ENCODE data around the gene WTAP. TPM values are rescaled to one million over a fixed set of nuclear protein-coding genes. Genes with fewer than 3 reads are reported as not detected.

WTAP gene
- total RNA-seq, 2 experiments from 2014 or later: 87.2 to 91.5 TPM

DNA sequence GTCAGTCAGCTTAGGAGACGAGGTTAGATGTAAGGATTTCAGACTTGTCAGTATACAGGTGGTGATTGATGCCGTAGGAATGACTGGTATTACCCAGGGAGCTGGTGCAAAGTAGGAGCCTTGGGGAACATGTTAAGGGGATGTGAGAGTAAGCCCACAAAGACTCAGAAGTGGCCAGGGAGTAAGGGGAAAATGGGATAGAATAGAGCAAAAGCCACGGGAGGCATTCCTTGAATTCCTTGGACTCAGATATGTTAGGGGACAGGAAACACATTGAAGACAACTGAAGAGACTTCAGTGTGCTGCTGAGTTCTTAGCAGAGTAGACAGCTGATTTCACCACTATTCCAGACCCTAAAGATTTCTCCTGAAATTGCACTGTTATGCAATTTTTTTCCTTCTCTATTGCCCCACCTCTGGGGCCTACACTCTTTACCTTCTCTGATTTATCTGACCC is 33.3 kb downstream of the WTAP start:
- DNase-seq (no peak), ATAC-seq (no peak)
- POLR2A ChIA-PET: interaction anchor here (0.7 to 4.3 kb wide), 4 partner anchors 9 to 33 kb away, joined by 3 to 24 read pairs (median 4); partner anchors contain the start of genes TCP1 and WTAP
- Mint-ChIP-seq H3K9me3 (ENCODE audit: low read depth) (no peaks in the 10 kb centered on the region), H3K27me3 (no peaks in the 10 kb centered on the region), H3K4me3 (peak overlapping the region; percentile 95), H3K27ac (peak overlapping the region; percentile 94), H3K36me3 (ENCODE audit: low read depth) (peaks cover 51% of the 10 kb centered on the region), H3K4me1 (peaks cover 23% of the 10 kb centered on the region)
- CTCF ChIA-PET: interaction anchor here (0.7 to 1.9 kb wide), 7 partner anchors 27 to 1107 kb away, joined by 3 to 7 read pairs (median 4); partner anchors contain the start of gene TCP1
- intact Hi-C loops (cut with DNase I, micrococcal nuclease): loop anchor here in 1 of 2 experiments (1.0 to 2.0 kb wide), 2 partner anchors 33 to 70 kb away; partner anchors contain the start of gene WTAP

DNA sequence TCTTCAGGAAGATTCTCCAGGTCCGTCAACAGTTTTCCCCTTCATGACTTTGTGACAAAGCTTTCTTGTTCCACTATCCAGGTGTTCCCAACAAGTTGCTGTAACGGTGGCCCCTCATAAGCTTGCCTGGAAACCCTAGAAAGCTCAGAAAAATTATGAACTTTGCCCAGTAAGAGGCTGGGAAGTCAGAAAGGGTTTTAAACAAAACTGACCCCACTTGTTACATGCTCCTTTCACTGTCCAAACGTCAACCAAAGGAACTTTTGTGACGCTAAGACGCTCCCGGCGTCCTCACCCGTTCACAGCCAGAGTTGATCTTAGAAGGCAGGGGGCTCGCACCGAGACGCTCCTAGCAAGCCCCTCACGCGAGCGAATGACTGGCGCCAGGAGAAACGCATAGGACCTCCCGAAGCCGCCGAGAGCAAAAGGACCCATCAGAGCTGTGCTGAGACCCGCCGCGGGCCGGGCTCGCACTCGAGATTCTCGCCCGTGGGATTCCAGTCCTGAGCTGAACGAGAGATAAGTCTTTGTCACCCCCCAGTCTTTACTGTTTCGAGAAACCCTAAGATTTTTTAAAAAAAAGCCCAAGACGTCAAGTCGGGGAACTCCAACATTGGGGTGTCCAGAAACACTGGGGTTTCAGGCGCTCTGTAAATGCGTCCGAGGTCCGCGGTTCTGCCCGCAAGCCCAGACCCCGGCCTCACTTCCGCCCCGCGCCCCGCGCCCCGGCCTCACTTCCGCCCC is 34.0 kb downstream of the WTAP start:
- Mint-ChIP-seq H3K36me3 (ENCODE audit: low read depth) (peaks cover 48% of the 10 kb centered on the region), H3K4me1 (peaks cover 23% of the 10 kb centered on the region), H3K4me3 (peak overlapping the region; percentile 95), H3K27me3 (no peaks in the 10 kb centered on the region), H3K9me3 (ENCODE audit: low read depth) (no peaks in the 10 kb centered on the region), H3K27ac (peak overlapping the region; percentile 94)
- DNase-seq: peak; percentile 48
- no peak for ATAC-seq
- POLR2A ChIA-PET: interaction anchor here (0.7 to 4.3 kb wide), 7 partner anchors 8 to 64 kb away, joined by 3 to 24 read pairs (median 3); partner anchors contain the start of genes TCP1 and WTAP
- CTCF ChIA-PET: interaction anchor here (1.0 to 1.9 kb wide), 5 partner anchors 21 to 37 kb away, joined by 3 to 7 read pairs (median 4); partner anchors contain the start of gene WTAP
- intact Hi-C loops (cut with DNase I, micrococcal nuclease): loop anchor here in 1 of 2 experiments (1.0 to 2.0 kb wide), 2 partner anchors 34 to 70 kb away; partner anchors contain the start of gene WTAP

DNA sequence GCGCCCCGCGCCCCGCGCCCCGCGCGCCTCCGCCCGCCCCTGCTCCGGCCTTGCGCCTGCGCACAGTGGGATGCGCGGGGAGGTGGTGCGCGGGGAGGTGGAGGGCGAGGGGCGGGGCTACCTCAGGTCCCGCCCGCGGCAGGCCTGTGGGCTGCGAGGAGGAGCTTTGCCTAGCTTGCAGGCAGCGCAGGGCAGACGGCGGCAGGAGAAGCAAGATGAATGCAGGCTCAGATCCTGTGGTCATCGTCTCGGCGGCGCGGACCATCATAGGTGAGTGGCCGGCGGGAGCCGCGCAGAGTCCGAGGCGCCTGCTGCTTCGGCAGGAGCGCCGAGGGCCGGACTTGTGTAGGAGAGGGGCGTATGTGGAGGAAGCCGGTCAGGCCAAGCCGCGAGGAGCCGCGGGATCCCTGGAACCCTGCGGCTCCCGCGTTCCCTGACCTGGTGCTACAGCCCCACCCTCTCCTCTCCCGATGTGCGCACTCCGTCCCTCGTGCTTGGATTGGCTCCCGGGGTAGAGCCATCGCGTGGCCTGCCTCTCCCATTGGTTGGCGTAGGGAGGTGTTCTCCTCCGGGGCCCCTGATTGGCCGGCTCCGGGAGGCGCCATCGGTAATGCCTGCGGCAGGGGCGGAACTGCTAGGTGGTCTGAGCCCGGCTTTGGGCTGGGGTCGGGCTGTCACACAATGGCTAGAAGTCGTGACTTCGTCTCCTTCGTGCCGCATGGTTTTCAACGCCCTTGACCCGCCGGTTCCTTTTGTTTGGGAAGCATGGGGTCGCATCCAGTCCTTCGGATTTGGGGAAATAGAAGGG is 34.8 kb downstream of the WTAP start, which contains the start of gene ACAT2:
Gene ACAT2 (plus strand): TSS at position 173 of the 808 bp plus-strand sequence. CDS start 43 bp downstream, at position 216.
- CTCF ChIA-PET: interaction anchor here (1.0 to 1.9 kb wide), 5 partner anchors 20 to 38 kb away, joined by 3 to 7 read pairs (median 4); partner anchors contain the start of gene WTAP
- peak within 1 kb of the TSS; percentile 95 for H3K27ac Mint-ChIP-seq
- H3K4me1 Mint-ChIP-seq: peaks cover 27% of the 10 kb centered on the region
- ATAC-seq (peak; percentile 97), DNase-seq (peak; percentile 96)
- no peaks in the 10 kb centered on the region for H3K27me3 Mint-ChIP-seq
- H3K36me3 Mint-ChIP-seq (ENCODE audit: low read depth): peaks cover 50% of the 10 kb centered on the region
- H3K9me3 Mint-ChIP-seq (ENCODE audit: low read depth): no peaks in the 10 kb centered on the region
- peak within 1 kb of the TSS; percentile 95 for H3K4me3 Mint-ChIP-seq
- intact Hi-C loops (cut with DNase I, micrococcal nuclease): loop anchor here (1.0 to 2.0 kb wide), 5 partner anchors 27 to 206 kb away; partner anchors contain the start of genes TCP1 (in 2 of the 2), WTAP (in 2 of the 2) and SOD2 (in 1 of the 2)
- POLR2A ChIA-PET: interaction anchor here (0.5 to 4.3 kb wide), 7 partner anchors 10 to 65 kb away, joined by 3 to 24 read pairs (median 4); partner anchors contain the start of genes TCP1 and WTAP

DNA sequence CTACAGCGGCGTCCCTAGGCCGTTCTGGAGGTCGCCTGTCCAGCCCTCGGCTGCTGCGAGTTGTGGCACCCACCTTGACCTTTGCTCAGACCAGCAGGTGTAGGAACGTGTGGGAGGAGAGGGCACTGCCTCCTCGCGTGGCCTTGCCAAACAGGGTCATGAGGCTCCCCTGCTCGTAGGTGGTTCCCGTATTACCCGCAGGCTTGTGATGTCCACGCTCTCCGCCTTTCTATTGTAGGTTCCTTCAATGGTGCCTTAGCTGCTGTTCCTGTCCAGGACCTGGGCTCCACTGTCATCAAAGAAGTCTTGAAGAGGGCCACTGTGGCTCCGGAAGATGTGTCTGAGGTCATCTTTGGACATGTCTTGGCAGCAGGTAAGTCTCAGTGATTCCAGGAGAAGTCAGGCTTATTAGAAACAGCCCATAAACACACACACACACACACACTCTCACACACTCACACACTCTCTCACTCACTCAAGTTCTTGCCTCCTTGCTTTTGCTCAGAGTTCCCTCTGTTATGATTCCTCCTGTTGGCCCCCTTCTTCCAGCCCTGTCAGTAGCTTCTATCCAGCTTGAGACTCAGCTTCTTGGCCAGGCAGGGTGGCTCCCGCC is 35.5 kb downstream of the WTAP start:
- Mint-ChIP-seq H3K27me3 (no peaks in the 10 kb centered on the region), H3K27ac (peak overlapping the region; percentile 95), H3K36me3 (ENCODE audit: low read depth) (peaks cover 55% of the 10 kb centered on the region), H3K4me1 (peaks cover 28% of the 10 kb centered on the region), H3K9me3 (ENCODE audit: low read depth) (no peaks in the 10 kb centered on the region), H3K4me3 (peak overlapping the region; percentile 95)
- POLR2A ChIA-PET: interaction anchor here (4.3 kb wide), 1 partner anchor 26 kb away, joined by 24 read pairs; the partner anchor contains the start of gene TCP1
- intact Hi-C loops (cut with DNase I, micrococcal nuclease): loop anchor here (1.0 kb wide), 4 partner anchors 27 to 206 kb away; partner anchors contain the start of genes TCP1 (in 2 of the 2), SOD2 (in 1 of the 2) and WTAP (in 1 of the 2)
- DNase-seq (peak; percentile 42), ATAC-seq (no peak)
- CTCF ChIA-PET: interaction anchor here (0.6 kb wide), 1 partner anchor 32 kb away, joined by 3 read pairs; no protein-coding TSS in a partner anchor

DNA sequence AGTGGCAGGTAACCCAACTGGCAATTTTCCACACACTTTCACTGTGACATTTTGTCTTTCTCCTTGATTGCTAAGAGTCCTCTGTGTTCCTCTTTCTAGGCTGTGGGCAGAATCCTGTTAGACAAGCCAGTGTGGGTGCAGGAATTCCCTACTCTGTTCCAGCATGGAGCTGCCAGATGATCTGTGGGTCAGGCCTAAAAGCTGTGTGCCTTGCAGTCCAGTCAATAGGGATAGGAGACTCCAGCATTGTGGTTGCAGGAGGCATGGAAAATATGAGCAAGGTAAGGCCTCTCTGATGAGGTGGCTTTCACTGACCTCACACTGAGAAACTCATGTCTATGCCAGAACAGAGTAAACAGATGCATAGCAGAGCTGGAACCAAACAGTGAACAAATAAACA is 39.6 kb downstream of the WTAP start:
- H3K4me3 Mint-ChIP-seq: no peak overlapping the region
- H3K27me3 Mint-ChIP-seq: no peaks in the 10 kb centered on the region
- ChIA-PET POLR2A (interaction anchor here (1.5 kb wide), 1 partner anchor 10 kb away, joined by 3 read pairs; no protein-coding TSS in a partner anchor), CTCF (no interaction called here)
- H3K27ac Mint-ChIP-seq: peak overlapping the region; percentile 25
- intact Hi-C loops (cut with DNase I, micrococcal nuclease): no loop called here
- peaks cover 21% of the 10 kb centered on the region for H3K4me1 Mint-ChIP-seq
- peaks cover 2% of the 10 kb centered on the region for H3K9me3 Mint-ChIP-seq (ENCODE audit: low read depth)
- peaks cover 70% of the 10 kb centered on the region for H3K36me3 Mint-ChIP-seq (ENCODE audit: low read depth)
- DNase-seq (no peak), ATAC-seq (no peak)

- DNase-seq (no peak), ATAC-seq (peak; percentile 86)
- no peak overlapping the region for H3K4me3 Mint-ChIP-seq
- ChIA-PET CTCF (interaction anchor here (0.6 to 1.4 kb wide), 5 partner anchors 11 to 37 kb away, joined by 3 to 5 read pairs (median 3); no protein-coding TSS in a partner anchor), POLR2A (interaction anchor here (0.6 to 0.7 kb wide), 2 partner anchors 8 to 38 kb away, joined by 3 read pairs; no protein-coding TSS in a partner anchor)
- H3K27ac Mint-ChIP-seq: no peak overlapping the region
- H3K4me1 Mint-ChIP-seq: peaks cover 17% of the 10 kb centered on the region
- H3K9me3 Mint-ChIP-seq (ENCODE audit: low read depth): peaks cover 2% of the 10 kb centered on the region
- intact Hi-C loops (cut with DNase I, micrococcal nuclease): no loop called here
- no peaks in the 10 kb centered on the region for H3K27me3 Mint-ChIP-seq
- peaks cover 62% of the 10 kb centered on the region for H3K36me3 Mint-ChIP-seq (ENCODE audit: low read depth)
Measured at GRCh38 chr6:159769470-159769869, 42.2 kb downstream of the WTAP start.

DNA sequence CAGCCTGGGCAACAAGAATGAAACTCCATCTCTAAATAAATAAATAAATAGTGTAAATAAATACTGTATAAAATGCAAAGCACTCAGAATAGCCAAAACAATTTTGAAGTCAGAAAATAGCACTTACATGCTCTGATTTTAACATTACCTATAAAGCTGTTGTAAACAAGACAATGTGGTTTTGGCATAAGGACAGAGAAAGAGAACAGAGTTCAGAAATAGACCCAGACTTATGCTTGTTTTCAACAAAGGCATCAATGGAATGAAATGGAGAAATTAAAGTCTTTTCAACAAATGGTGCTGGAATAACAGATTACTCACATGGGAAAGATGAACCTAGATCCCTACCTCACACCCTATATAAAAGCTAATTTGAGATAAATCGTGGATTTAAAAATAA is 44.9 kb downstream of the WTAP start:
- peaks cover 10% of the 10 kb centered on the region for H3K4me1 Mint-ChIP-seq
- intact Hi-C loops (cut with DNase I, micrococcal nuclease): no loop called here
- ATAC-seq (no peak), DNase-seq (no peak)
- no peaks in the 10 kb centered on the region for H3K27me3 Mint-ChIP-seq
- no peak overlapping the region for H3K4me3 Mint-ChIP-seq
- H3K9me3 Mint-ChIP-seq (ENCODE audit: low read depth): peaks cover 2% of the 10 kb centered on the region
- ChIA-PET CTCF (no interaction called here), POLR2A (interaction anchor here (1.1 to 1.2 kb wide), 2 partner anchors 10 kb away, joined by 4 read pairs; partner anchors contain the start of gene ACAT2)
- no peak overlapping the region for H3K27ac Mint-ChIP-seq
- H3K36me3 Mint-ChIP-seq (ENCODE audit: low read depth): peaks cover 48% of the 10 kb centered on the region

DNA sequence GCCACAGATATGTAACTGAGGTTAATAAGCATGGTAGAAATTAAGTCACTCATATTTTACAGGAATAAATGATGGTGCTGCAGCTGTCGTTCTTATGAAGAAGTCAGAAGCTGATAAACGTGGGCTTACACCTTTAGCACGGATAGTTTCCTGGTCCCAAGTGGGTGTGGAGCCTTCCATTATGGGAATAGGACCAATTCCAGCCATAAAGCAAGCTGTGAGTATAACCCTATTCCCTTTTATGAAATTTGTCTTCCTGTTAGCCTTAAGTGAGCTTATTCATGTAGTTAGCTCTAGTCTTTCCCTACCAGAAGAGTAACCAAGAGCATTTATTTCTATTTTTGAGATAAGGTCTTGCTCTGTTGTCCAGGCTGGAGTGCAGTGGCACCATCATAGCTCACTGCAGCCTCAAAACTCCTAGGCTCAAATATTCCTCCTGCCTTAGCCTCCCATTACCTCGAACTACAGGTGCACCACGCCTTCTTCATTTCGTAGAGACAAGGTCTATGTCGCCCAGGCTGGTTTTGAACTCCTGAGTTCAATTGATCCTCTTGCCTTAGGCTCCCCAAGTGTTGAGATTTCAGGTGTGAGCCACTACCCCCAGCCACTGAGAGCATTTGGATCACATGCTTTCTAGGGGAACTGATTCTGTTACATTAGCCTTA is 50.1 kb downstream of the WTAP start:
- Mint-ChIP-seq H3K4me3 (no peak overlapping the region), H3K36me3 (ENCODE audit: low read depth) (peaks cover 51% of the 10 kb centered on the region), H3K9me3 (ENCODE audit: low read depth) (no peaks in the 10 kb centered on the region), H3K27me3 (no peaks in the 10 kb centered on the region), H3K4me1 (peaks cover 9% of the 10 kb centered on the region), H3K27ac (peak overlapping the region; percentile 6)
- ChIA-PET CTCF (interaction anchor here (1.1 kb wide), 1 partner anchor 74 kb away, joined by 3 read pairs; no protein-coding TSS in a partner anchor), POLR2A (interaction anchor here (0.9 to 1.0 kb wide), 2 partner anchors 11 to 16 kb away, joined by 3 read pairs; partner anchors contain the start of gene ACAT2)
- intact Hi-C loops (cut with DNase I, micrococcal nuclease): no loop called here
- DNase-seq (no peak), ATAC-seq (no peak)

- CTCF ChIA-PET: no interaction called here
- DNase-seq: no peak
- Mint-ChIP-seq H3K27ac (peak overlapping the region; percentile 17), H3K4me1 (peaks cover 17% of the 10 kb centered on the region), H3K27me3 (no peaks in the 10 kb centered on the region), H3K4me3 (no peak overlapping the region), H3K9me3 (ENCODE audit: low read depth) (no peaks in the 10 kb centered on the region), H3K36me3 (ENCODE audit: low read depth) (peaks cover 59% of the 10 kb centered on the region)
- POLR2A ChIA-PET: no interaction called here
- ATAC-seq: no peak
- intact Hi-C loops (cut with DNase I, micrococcal nuclease): no loop called here
Measured at GRCh38 chr6:159778131-159778530, 50.8 kb downstream of the WTAP start.

- intact Hi-C loops (cut with DNase I, micrococcal nuclease): no loop called here
- no peak for ATAC-seq
- Mint-ChIP-seq H3K36me3 (ENCODE audit: low read depth) (peaks cover 61% of the 10 kb centered on the region), H3K4me3 (no peak overlapping the region), H3K27me3 (no peaks in the 10 kb centered on the region), H3K27ac (peak overlapping the region; percentile 17), H3K9me3 (ENCODE audit: low read depth) (no peaks in the 10 kb centered on the region), H3K4me1 (peaks cover 20% of the 10 kb centered on the region)
- ChIA-PET CTCF (no interaction called here), POLR2A (no interaction called here)
- DNase-seq: no peak
Measured at GRCh38 chr6:159778542-159779103, 51.3 kb downstream of the WTAP start.

Measured in activated CD4-positive, alpha-beta T cell treated with anti-CD3 and anti-CD28 coated beads for 36 hours (primary cell).